ENCODE results near the gene PCDHGA6. TPM values are rescaled to one million over a fixed set of nuclear protein-coding genes. Genes with fewer than 3 reads are reported as not detected.
"Not testable (repeated sequence)": the region's sequence is repeated elsewhere in the genome, so short reads cannot be mapped to it uniquely, and the experiment has no call there.

Gene PCDHGA6
- total RNA-seq, 1 donor from 2014 or later, result 10.3 TPM

- DNase-seq (ENCODE audit: low spot score), result peak; percentile 59
- ATAC-seq, result peak; percentile 39
- intact Hi-C loops (cut with DNase I), result no loop called here
Measured at GRCh38 chr5:141412854-141413539, 39.3 kb downstream of the PCDHGA6 start, which contains the start of gene PCDHGA10. TSS of gene PCDHGA10 (plus strand) at chr5:141412987. CDS start at chr5:141413176, 189 bp downstream.

GRCh38 chr5:141413540-141414069, 39.9 kb downstream of the PCDHGA6 start:
- intact Hi-C loops (cut with DNase I), result no loop called here
- no peak for ATAC-seq
- DNase-seq (ENCODE audit: low spot score), result no peak

DNA sequence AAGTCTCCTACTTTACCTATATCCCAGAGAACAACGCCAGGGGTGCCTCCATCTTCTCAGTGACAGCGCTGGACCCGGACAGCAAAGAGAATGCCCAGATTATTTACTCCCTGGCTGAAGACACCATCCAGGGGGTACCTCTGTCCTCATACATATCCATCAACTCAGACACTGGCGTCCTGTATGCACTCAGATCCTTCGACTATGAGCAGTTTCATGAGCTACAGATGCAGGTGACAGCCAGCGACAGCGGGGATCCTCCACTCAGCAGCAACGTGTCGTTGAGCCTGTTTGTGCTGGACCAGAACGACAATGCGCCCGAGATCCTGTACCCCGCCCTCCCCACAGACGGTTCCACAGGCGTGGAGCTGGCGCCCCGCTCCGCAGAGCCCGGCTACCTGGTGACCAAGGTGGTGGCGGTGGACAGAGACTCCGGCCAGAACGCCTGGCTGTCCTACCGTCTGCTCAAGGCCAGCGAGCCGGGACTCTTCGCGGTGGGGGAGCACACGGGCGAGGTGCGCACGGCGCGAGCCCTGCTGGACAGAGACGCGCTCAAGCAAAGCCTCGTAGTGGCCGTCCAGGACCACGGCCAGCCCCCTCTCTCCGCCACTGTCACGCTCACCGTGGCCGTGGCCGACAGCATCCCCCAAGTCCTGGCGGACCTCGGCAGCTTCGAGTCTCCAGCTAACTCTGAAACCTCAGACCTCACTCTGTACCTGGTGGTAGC, 41.0 kb downstream of the PCDHGA6 start:
- DNase-seq (ENCODE audit: low spot score); ATAC-seq; intact Hi-C loops (cut with DNase I): not testable (repeated sequence)

DNA sequence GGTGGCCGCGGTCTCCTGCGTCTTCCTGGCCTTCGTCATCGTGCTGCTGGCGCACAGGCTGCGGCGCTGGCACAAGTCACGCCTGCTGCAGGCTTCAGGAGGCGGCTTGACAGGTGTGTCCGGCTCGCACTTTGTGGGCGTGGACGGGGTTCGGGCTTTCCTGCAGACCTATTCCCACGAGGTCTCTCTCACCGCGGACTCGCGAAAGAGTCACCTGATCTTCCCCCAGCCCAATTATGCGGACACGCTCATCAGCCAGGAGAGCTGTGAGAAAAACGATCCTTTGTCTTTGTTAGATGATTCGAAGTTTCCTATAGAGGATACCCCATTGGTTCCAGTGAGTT, 41.6 kb downstream of the PCDHGA6 start:
- DNase-seq (ENCODE audit: low spot score); intact Hi-C loops (cut with DNase I); ATAC-seq: not testable (repeated sequence)

GRCh38 chr5:141417494-141418172, 43.9 kb downstream of the PCDHGA6 start, which contains the start of gene PCDHGB7:
TSS of gene PCDHGB7 (plus strand) at chr5:141417677. CDS start at chr5:141417860, 183 bp downstream.
- peak; percentile 78 for DNase-seq (ENCODE audit: low spot score)
- intact Hi-C loops (cut with DNase I), result not testable (repeated sequence)
- ATAC-seq, result peak; percentile 94

DNA sequence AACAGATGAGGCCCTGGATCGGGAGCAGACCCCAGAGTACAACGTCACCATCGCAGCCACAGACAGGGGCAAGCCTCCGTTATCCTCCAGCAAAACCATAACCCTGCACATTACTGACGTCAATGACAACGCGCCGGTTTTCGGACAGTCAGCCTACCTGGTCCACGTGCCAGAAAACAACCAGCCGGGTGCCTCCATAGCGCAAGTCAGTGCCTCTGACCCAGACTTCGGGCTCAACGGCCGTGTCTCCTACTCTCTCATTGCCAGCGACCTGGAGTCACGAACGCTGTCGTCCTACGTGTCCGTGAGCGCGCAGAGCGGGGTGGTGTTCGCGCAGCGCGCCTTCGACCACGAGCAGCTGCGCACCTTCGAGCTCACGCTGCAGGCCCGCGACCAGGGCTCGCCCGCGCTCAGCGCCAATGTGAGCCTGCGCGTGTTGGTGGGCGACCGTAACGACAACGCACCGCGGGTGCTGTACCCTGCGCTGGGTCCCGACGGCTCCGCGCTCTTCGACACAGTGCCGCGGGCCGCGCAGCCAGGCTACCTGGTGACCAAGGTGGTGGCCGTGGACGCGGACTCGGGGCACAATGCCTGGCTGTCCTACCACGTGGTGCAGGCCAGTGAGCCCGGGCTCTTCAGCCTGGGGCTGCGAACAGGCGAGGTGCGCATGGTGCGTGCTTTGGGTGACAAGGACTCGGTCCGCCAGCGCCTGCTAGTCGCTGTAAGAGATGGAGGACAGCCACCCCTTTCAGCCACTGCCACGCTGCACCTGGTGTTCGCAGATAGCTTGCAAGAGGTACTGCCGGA, 45.6 kb downstream of the PCDHGA6 start:
- ATAC-seq (no peak), DNase-seq (ENCODE audit: low spot score) (peak; percentile 52)
- intact Hi-C loops (cut with DNase I), result no loop called here

GRCh38 chr5:141420855-141421488, 47.3 kb downstream of the PCDHGA6 start, which contains the start of gene PCDHGA11:
TSS of gene PCDHGA11 (plus strand) at chr5:141421051. CDS start at chr5:141421228, 177 bp downstream.
- intact Hi-C loops (cut with DNase I), result loop anchor here (10.0 kb wide), 1 partner anchor 124 kb away; no protein-coding TSS in a partner anchor
- peak; percentile 60 for DNase-seq (ENCODE audit: low spot score)
- ATAC-seq, result no peak

DNA sequence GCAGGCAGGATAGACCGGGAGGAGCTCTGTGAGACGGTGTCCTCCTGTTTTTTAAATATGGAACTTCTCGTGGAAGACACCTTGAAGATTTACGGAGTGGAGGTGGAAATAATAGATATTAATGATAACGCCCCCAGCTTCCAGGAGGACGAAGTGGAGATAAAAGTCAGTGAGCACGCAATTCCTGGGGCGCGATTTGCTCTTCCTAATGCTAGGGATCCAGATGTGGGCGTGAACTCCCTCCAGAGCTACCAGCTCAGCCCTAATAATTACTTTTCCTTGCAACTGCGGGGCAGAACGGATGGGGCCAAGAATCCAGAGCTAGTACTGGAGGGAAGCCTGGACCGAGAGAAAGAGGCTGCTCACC, 47.8 kb downstream of the PCDHGA6 start:
- intact Hi-C loops (cut with DNase I), result loop anchor here (10.0 kb wide), 1 partner anchor 123 kb away; no protein-coding TSS in a partner anchor
- DNase-seq (ENCODE audit: low spot score) (no peak), ATAC-seq (no peak)

DNA sequence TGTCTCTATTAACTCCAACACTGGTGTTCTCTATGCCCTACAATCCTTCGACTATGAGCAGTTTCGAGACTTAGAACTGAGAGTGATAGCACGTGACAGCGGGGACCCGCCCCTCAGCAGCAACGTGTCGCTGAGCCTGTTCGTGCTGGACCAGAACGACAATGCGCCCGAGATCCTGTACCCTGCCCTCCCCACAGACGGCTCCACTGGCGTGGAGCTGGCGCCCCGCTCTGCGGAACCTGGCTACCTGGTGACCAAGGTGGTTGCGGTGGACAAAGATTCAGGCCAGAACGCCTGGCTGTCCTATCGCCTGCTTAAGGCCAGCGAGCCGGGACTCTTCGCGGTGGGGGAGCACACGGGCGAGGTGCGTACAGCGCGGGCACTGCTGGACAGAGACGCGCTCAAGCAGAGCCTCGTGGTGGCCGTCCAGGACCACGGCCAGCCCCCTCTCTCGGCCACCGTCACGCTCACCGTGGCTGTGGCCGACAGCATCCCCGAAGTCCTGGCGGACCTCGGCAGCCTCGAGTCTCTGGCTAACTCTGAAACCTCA, 49.1 kb downstream of the PCDHGA6 start:
- no peak for ATAC-seq
- intact Hi-C loops (cut with DNase I), result loop anchor here (10.0 kb wide), 1 partner anchor 122 kb away; no protein-coding TSS in a partner anchor

DNA sequence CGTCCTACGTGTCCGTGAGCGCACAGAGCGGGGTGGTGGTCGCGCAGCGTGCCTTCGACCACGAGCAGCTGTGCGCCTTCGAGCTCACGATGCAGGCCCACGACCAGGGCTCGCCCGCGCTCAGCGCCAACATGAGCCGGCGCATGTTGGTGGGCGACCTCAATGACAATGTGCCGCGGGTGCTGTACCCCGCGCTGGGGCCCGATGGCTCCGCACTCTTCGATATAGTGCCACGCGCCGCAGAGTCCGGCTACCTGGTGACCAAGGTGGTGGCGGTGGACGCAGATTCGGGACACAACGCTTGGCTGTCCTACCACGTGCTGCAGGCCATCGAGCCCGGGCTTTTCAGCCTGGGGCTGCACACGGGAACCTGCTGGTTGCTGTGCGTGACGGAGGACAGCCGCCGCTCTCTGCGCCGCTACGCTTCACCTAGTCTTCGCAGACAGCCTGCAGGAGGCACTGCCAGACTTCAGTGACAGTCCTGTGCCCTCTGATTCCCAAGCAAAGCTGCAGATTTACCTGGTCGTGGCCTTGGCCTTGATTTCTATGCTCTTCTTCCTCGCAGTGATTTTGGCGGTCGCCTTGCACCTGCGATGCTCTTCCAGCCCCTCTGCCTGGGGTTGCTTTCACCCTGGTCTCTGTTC, 54.2 kb downstream of the PCDHGA6 start:
- ATAC-seq (no peak), DNase-seq (ENCODE audit: low spot score) (no peak)
- intact Hi-C loops (cut with DNase I), result loop anchor here (10.0 kb wide), 1 partner anchor 117 kb away; no protein-coding TSS in a partner anchor

More for the DNA sequence above, 49.1 kb downstream of the PCDHGA6 start:
- DNase-seq (ENCODE audit: low spot score), result no peak

Other genes starting within 250 kb of the PCDHGA6 start
- gene PCDHB5, start 238.7 kb upstream of the PCDHGA6 start, total RNA-seq, result 4.4 TPM
- gene PCDHB6, start 223.8 kb upstream of the PCDHGA6 start, total RNA-seq, result 2.4 TPM
- 5.0 TPM for gene PCDHB7, start 201.2 kb upstream of the PCDHGA6 start, total RNA-seq
- 4.5 TPM for gene PCDHB8, start 196.1 kb upstream of the PCDHGA6 start, total RNA-seq
- 9.5 TPM for gene PCDHB16, start 191.5 kb upstream of the PCDHGA6 start, total RNA-seq
- gene PCDHB9, start 186.7 kb upstream of the PCDHGA6 start, total RNA-seq, result 3.7 TPM
- 5.3 TPM for gene PCDHB10, start 181.5 kb upstream of the PCDHGA6 start, total RNA-seq
- 9.9 TPM for gene PCDHB11, start 174.3 kb upstream of the PCDHGA6 start, total RNA-seq
- gene PCDHB12, start 165.2 kb upstream of the PCDHGA6 start, total RNA-seq, result 6.6 TPM
- gene PCDHB13, start 160.0 kb upstream of the PCDHGA6 start, total RNA-seq, result 4.9 TPM
- 5.3 TPM for gene PCDHB14, start 150.5 kb upstream of the PCDHGA6 start, total RNA-seq
- 7.3 TPM for gene PCDHB15, start 128.5 kb upstream of the PCDHGA6 start, total RNA-seq
- gene SLC25A2, start 69.8 kb upstream of the PCDHGA6 start, total RNA-seq, result 1.4 TPM
- gene TAF7, start 53.1 kb upstream of the PCDHGA6 start, total RNA-seq, result 84.3 TPM
- gene PCDHGA1, start 43.4 kb upstream of the PCDHGA6 start, total RNA-seq, result 1.4 TPM
- gene PCDHGA2, start 35.1 kb upstream of the PCDHGA6 start, total RNA-seq, result 13.5 TPM
- gene PCDHGA3, start 30.1 kb upstream of the PCDHGA6 start, total RNA-seq, result 6.7 TPM
- gene PCDHGB1, start 23.8 kb upstream of the PCDHGA6 start, total RNA-seq, result 7.8 TPM
- gene PCDHGA4, start 18.9 kb upstream of the PCDHGA6 start, total RNA-seq, result 10.6 TPM
- gene PCDHGB2, start 13.9 kb upstream of the PCDHGA6 start, total RNA-seq, result 10.2 TPM
- gene PCDHGA5, start 9.7 kb upstream of the PCDHGA6 start, total RNA-seq, result 8.8 TPM
- 9.7 TPM for gene PCDHGB3, start 3.6 kb upstream of the PCDHGA6 start, total RNA-seq
- gene PCDHGA7, start 8.9 kb downstream of the PCDHGA6 start, total RNA-seq, result 7.3 TPM
- 9.0 TPM for gene PCDHGB4, start 13.8 kb downstream of the PCDHGA6 start, total RNA-seq
- 5.3 TPM for gene PCDHGA8, start 18.7 kb downstream of the PCDHGA6 start, total RNA-seq
- 16.3 TPM for gene PCDHGB5, start 24.1 kb downstream of the PCDHGA6 start, total RNA-seq
- gene PCDHGA9, start 28.9 kb downstream of the PCDHGA6 start, total RNA-seq, result 10.7 TPM
- gene PCDHGB6, start 34.1 kb downstream of the PCDHGA6 start, total RNA-seq, result 12.4 TPM
- 8.9 TPM for gene PCDHGA10, start 39.1 kb downstream of the PCDHGA6 start, total RNA-seq
- 18.9 TPM for gene PCDHGB7, start 43.8 kb downstream of the PCDHGA6 start, total RNA-seq
- 7.8 TPM for gene PCDHGA11, start 47.2 kb downstream of the PCDHGA6 start, total RNA-seq
- 12.1 TPM for gene PCDHGA12, start 56.6 kb downstream of the PCDHGA6 start, total RNA-seq
- 71.4 TPM for gene PCDHGC3, start 102.1 kb downstream of the PCDHGA6 start, total RNA-seq
- 4.5 TPM for gene PCDHGC4, start 111.1 kb downstream of the PCDHGA6 start, total RNA-seq
- 3.8 TPM for gene PCDHGC5, start 115.2 kb downstream of the PCDHGA6 start, total RNA-seq
- 92.5 TPM for gene DIAPH1, start 245.1 kb downstream of the PCDHGA6 start, total RNA-seq

All from sciatic nerve (tissue), 2 donors.